ENCODE data around the gene UBE2J2. TPM values are rescaled to one million over a fixed set of nuclear protein-coding genes. Genes with fewer than 3 reads are reported as not detected.
A peak's percentile ranks its signal among the peaks of the same experiment; 100 is the strongest.

The UBE2J2 gene
- total and polyA plus RNA-seq, 2 of the 13 experiments (the other 11 are each of a cell fraction or from before 2014, with no cell fraction given), result 25.4 to 29.4 TPM

- TF ChIP-seq, protein P1, sequence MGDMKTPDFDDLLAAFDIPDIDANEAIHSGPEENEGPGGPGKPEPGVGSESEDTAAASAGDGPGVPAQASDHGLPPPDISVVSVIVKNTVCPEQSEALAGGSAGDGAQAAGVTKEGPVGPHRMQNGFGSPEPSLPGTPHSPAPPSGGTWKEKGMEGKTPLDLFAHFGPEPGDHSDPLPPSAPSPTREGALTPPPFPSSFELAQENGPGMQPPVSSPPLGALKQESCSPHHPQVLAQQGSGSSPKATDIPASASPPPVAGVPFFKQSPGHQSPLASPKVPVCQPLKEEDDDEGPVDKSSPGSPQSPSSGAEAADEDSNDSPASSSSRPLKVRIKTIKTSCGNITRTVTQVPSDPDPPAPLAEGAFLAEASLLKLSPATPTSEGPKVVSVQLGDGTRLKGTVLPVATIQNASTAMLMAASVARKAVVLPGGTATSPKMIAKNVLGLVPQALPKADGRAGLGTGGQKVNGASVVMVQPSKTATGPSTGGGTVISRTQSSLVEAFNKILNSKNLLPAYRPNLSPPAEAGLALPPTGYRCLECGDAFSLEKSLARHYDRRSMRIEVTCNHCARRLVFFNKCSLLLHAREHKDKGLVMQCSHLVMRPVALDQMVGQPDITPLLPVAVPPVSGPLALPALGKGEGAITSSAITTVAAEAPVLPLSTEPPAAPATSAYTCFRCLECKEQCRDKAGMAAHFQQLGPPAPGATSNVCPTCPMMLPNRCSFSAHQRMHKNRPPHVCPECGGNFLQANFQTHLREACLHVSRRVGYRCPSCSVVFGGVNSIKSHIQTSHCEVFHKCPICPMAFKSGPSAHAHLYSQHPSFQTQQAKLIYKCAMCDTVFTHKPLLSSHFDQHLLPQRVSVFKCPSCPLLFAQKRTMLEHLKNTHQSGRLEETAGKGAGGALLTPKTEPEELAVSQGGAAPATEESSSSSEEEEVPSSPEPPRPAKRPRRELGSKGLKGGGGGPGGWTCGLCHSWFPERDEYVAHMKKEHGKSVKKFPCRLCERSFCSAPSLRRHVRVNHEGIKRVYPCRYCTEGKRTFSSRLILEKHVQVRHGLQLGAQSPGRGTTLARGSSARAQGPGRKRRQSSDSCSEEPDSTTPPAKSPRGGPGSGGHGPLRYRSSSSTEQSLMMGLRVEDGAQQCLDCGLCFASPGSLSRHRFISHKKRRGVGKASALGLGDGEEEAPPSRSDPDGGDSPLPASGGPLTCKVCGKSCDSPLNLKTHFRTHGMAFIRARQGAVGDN (CRISPR knock-in tag; IDR thresholded peaks at IDR 0.05), result no peak; the same call in 1 of the 2 replicates
- TF ChIP-seq ZNF777 (CRISPR knock-in tag; IDR thresholded peaks at IDR 0.05) (no peak), ZNF569 (CRISPR knock-in tag; IDR thresholded peaks at IDR 0.05; ENCODE audit: borderline replicate concordance) (no peak), ZNF101 (CRISPR knock-in tag; IDR thresholded peaks at IDR 0.05; ENCODE audit: borderline replicate concordance, low read depth) (no peak), RNF2 (conservative IDR thresholded peaks at IDR 0.05; ENCODE audit: low read depth) (no peak), ZNF781 (CRISPR knock-in tag; IDR thresholded peaks at IDR 0.05; ENCODE audit: borderline replicate concordance, not compliant biosample characterization) (no peak), ZNF782 (CRISPR knock-in tag; IDR thresholded peaks at IDR 0.05; ENCODE audit: borderline replicate concordance) (no peak), ZNF550 (CRISPR knock-in tag; IDR thresholded peaks at IDR 0.05; ENCODE audit: borderline replicate concordance) (no peak), MAFF (IDR thresholded peaks at IDR 0.05; ENCODE audit: low read depth, low read length) (no peak), ZNF747 (CRISPR knock-in tag; IDR thresholded peaks at IDR 0.05; ENCODE audit: borderline replicate concordance) (no peak), HNF4A (CRISPR knock-in tag; IDR thresholded peaks at IDR 0.05) (peak; percentile 47), ZNF629 (CRISPR knock-in tag; conservative IDR thresholded peaks at IDR 0.05) (no peak)
- TF ChIP-seq, protein P2, sequence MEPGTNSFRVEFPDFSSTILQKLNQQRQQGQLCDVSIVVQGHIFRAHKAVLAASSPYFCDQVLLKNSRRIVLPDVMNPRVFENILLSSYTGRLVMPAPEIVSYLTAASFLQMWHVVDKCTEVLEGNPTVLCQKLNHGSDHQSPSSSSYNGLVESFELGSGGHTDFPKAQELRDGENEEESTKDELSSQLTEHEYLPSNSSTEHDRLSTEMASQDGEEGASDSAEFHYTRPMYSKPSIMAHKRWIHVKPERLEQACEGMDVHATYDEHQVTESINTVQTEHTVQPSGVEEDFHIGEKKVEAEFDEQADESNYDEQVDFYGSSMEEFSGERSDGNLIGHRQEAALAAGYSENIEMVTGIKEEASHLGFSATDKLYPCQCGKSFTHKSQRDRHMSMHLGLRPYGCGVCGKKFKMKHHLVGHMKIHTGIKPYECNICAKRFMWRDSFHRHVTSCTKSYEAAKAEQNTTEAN (CRISPR knock-in tag; conservative IDR thresholded peaks at IDR 0.05), result no peak
- TF ChIP-seq, protein P3, sequence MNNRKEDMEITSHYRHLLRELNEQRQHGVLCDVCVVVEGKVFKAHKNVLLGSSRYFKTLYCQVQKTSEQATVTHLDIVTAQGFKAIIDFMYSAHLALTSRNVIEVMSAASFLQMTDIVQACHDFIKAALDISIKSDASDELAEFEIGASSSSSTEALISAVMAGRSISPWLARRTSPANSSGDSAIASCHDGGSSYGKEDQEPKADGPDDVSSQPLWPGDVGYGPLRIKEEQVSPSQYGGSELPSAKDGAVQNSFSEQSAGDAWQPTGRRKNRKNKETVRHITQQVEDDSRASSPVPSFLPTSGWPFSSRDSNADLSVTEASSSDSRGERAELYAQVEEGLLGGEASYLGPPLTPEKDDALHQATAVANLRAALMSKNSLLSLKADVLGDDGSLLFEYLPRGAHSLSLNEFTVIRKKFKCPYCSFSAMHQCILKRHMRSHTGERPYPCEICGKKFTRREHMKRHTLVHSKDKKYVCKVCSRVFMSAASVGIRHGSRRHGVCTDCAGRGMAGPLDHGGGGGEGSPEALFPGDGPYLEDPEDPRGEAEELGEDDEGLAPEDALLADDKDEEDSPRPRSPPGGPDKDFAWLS (CRISPR knock-in tag; IDR thresholded peaks at IDR 0.05; ENCODE audit: borderline replicate concordance), result no peak
- TF ChIP-seq, protein P4, sequence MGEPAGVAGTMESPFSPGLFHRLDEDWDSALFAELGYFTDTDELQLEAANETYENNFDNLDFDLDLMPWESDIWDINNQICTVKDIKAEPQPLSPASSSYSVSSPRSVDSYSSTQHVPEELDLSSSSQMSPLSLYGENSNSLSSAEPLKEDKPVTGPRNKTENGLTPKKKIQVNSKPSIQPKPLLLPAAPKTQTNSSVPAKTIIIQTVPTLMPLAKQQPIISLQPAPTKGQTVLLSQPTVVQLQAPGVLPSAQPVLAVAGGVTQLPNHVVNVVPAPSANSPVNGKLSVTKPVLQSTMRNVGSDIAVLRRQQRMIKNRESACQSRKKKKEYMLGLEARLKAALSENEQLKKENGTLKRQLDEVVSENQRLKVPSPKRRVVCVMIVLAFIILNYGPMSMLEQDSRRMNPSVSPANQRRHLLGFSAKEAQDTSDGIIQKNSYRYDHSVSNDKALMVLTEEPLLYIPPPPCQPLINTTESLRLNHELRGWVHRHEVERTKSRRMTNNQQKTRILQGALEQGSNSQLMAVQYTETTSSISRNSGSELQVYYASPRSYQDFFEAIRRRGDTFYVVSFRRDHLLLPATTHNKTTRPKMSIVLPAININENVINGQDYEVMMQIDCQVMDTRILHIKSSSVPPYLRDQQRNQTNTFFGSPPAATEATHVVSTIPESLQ (CRISPR knock-in tag; conservative IDR thresholded peaks at IDR 0.05), result no peak
- TF ChIP-seq, protein P5, sequence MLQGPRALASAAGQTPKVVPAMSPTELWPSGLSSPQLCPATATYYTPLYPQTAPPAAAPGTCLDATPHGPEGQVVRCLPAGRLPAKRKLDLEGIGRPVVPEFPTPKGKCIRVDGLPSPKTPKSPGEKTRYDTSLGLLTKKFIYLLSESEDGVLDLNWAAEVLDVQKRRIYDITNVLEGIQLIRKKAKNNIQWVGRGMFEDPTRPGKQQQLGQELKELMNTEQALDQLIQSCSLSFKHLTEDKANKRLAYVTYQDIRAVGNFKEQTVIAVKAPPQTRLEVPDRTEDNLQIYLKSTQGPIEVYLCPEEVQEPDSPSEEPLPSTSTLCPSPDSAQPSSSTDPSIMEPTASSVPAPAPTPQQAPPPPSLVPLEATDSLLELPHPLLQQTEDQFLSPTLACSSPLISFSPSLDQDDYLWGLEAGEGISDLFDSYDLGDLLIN (CRISPR knock-in tag; IDR thresholded peaks at IDR 0.05; ENCODE audit: borderline replicate concordance), result no peak
- TF ChIP-seq, protein P6, sequence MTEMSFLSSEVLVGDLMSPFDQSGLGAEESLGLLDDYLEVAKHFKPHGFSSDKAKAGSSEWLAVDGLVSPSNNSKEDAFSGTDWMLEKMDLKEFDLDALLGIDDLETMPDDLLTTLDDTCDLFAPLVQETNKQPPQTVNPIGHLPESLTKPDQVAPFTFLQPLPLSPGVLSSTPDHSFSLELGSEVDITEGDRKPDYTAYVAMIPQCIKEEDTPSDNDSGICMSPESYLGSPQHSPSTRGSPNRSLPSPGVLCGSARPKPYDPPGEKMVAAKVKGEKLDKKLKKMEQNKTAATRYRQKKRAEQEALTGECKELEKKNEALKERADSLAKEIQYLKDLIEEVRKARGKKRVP (CRISPR knock-in tag; IDR thresholded peaks at IDR 0.05), result no peak
Observed at GRCh38 chr1:1278620-1279019, 5.0 kb upstream of the UBE2J2 start (continued).

Data from HepG2 (cell line).